Measurements from ENCODE around the gene RAC3. TPM values are rescaled to one million over a fixed set of nuclear protein-coding genes. Genes with fewer than 3 reads are reported as not detected.
A peak's percentile ranks its signal among the peaks of the same experiment; 100 is the strongest.

The RAC3 gene
- total RNA-seq, 1 experiment from 2014 or later: 84.8 TPM

DNA sequence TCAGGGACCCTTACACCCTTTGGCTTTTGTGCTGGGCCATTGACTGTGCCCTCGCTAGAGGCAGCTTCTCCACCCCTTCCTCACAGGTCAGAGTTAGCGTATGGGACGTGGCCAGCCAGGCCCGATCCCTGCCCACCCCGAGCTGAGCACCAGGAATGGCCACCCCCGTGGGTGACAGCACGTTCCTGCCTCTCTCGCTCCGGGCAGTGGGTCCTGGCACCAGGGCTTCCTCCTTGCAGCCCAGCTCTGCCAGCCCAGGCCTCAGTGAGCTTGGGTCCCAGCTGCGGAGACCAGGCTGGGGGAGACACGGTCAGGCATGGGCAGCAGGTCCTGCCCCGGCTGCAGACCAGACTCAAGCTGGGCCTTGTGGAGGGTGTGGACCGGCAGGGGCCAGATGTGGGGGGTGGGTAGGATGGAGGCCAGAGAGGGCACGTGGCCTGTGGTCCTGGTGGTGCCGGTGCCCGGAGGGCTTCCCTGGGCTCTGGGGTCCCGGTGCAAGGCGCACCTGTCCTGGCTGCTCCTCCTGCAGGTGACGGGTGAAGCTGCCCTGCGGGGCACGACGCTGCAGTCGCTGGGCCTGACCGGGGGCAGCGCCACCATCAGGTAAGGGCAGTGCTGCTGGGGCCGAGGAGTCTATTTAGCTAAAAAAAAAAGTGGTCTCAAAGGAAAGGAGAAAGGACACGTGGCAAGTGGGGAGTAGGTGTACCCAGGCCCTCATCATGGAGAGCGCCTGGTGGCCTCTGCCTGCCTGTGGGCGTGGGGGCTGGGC is 35.8 kb upstream of the RAC3 start:
- Histone ChIP-seq H3K23ac (ENCODE audit: insufficient read length, low read depth, low read length) (no peak overlapping the region), H3K56ac (ENCODE audit: insufficient read length, low read depth, low read length) (no peak overlapping the region), H2AK5ac (ENCODE audit: insufficient read length, low read length) (no peak overlapping the region), H3K79me1 (ENCODE audit: insufficient read depth, low read depth, low read length, poor library complexity, severe bottlenecking) (no peaks in the 10 kb centered on the region), H3K9ac (ENCODE audit: extremely low read depth, insufficient read length, low read length) (no peak overlapping the region), H3K27me3 (ENCODE audit: insufficient read depth, low read length) (no peaks in the 10 kb centered on the region), H3K79me2 (ENCODE audit: insufficient read depth, low read length) (no peaks in the 10 kb centered on the region), H2BK20ac (ENCODE audit: low read depth, low read length, poor library complexity, severe bottlenecking) (no peak overlapping the region), H2BK12ac (ENCODE audit: insufficient read length, low read depth, low read length) (no peak overlapping the region), H3K18ac (ENCODE audit: insufficient read length, low read depth, low read length) (no peak overlapping the region), H2BK120ac (ENCODE audit: low read depth, low read length, poor library complexity, severe bottlenecking) (no peak overlapping the region), H4K8ac (replicated peaks; ENCODE audit: insufficient read length, low read depth, low read length) (no peak overlapping the region), H4K5ac (ENCODE audit: insufficient read length, low read depth, low read length) (no peak overlapping the region), H3K23me2 (ENCODE audit: insufficient read length, low read depth, low read length, poor library complexity, severe bottlenecking) (no peaks in the 10 kb centered on the region), H3T11ph (ENCODE audit: low read length) (no peak overlapping the region), H3K4me2 (ENCODE audit: insufficient read depth, insufficient read length, low read length) (no peak overlapping the region), H3K14ac (ENCODE audit: insufficient read depth, low read length) (no peak overlapping the region), H3K27ac (ENCODE audit: insufficient read length, low read depth, low read length) (no peak overlapping the region), H4K91ac (ENCODE audit: insufficient read length, low read depth, low read length) (no peak overlapping the region), H2BK5ac (ENCODE audit: insufficient read length, low read length) (no peak overlapping the region), H2AFZ (ENCODE audit: low read length) (no peak overlapping the region), H3K4me1 (ENCODE audit: insufficient read depth, low read length) (no peaks in the 10 kb centered on the region; the same call in 1 of the 2 replicates), H3K9me3 (ENCODE audit: control insufficient read depth, low read depth, low read length) (no peaks in the 10 kb centered on the region), H3K4ac (ENCODE audit: low read depth, low read length) (no peak overlapping the region), H2BK15ac (ENCODE audit: low read depth, low read length) (no peak overlapping the region), H4K20me1 (ENCODE audit: control insufficient read depth, insufficient read depth, insufficient read length) (no peaks in the 10 kb centered on the region)
- Mint-ChIP-seq H3K27ac (peak overlapping the region in 2 of 3 experiments; percentile 36 to 87; a peak in 2 of 7 replicates), H3K27me3 (ENCODE audit: low read depth) (no peaks in the 10 kb centered on the region), H3K4me3 (no peak overlapping the region), H3K9me3 (no peaks in the 10 kb centered on the region), H3K36me3 (ENCODE audit: insufficient read depth in 1 of 3, low read depth in 3 of 3) (peaks cover 0 to 12% (median 11%) of the 10 kb centered on the region in 3 experiments; a peak in 6 of 7 replicates), H3K4me1 (peaks cover 16 to 31% of the 10 kb centered on the region in 2 experiments)
- DNase-seq: peak; percentile 79
- WGBS (ENCODE audit: extremely low coverage, insufficient read length, low lambda C conversion rate): no CpG with 5 or more reads among the region's 29 CpGs
- TF ChIP-seq, protein P1, sequence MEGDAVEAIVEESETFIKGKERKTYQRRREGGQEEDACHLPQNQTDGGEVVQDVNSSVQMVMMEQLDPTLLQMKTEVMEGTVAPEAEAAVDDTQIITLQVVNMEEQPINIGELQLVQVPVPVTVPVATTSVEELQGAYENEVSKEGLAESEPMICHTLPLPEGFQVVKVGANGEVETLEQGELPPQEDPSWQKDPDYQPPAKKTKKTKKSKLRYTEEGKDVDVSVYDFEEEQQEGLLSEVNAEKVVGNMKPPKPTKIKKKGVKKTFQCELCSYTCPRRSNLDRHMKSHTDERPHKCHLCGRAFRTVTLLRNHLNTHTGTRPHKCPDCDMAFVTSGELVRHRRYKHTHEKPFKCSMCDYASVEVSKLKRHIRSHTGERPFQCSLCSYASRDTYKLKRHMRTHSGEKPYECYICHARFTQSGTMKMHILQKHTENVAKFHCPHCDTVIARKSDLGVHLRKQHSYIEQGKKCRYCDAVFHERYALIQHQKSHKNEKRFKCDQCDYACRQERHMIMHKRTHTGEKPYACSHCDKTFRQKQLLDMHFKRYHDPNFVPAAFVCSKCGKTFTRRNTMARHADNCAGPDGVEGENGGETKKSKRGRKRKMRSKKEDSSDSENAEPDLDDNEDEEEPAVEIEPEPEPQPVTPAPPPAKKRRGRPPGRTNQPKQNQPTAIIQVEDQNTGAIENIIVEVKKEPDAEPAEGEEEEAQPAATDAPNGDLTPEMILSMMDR (conservative IDR thresholded peaks at IDR 0.05): peak; percentile 56

Measured in H9 (cell line).